ENCODE measurements around the gene TRAK1. TPM values are rescaled to one million over a fixed set of nuclear protein-coding genes. Genes with fewer than 3 reads are reported as not detected.

TRAK1 gene
- total RNA-seq, 1 experiment from 2014 or later = 41.0 TPM

GRCh38 chr3:42071904-42072812 lies 19.0 kb upstream of the TRAK1 start:
- ChIA-PET CTCF (interaction anchor here (0.9 to 1.7 kb wide), 7 partner anchors 9 to 119 kb away, joined by 3 to 9 read pairs (median 5); no protein-coding TSS in a partner anchor), POLR2A (interaction anchor here (0.6 to 1.0 kb wide), 4 partner anchors 19 to 152 kb away, joined by 3 to 8 read pairs (median 4); partner anchors contain the start of gene TRAK1)
- no peak for TF ChIP-seq CBFB (CRISPR knock-in tag; IDR thresholded peaks at IDR 0.05; ENCODE audit: low read depth)
- 0 out of 2 replicates have a peak, but pooled peaks have one; percentile 38 for TF ChIP-seq GTF2I (CRISPR knock-in tag; conservative IDR thresholded peaks at IDR 0.05)
- ATAC-seq = peak; percentile 88
- no peak overlapping the region for H3K4me3 Mint-ChIP-seq
- DNase-seq (ENCODE audit: low spot score) = no peak
- no peaks in the 10 kb centered on the region for H3K27me3 Mint-ChIP-seq (ENCODE audit: low read depth)
- peaks cover 6% of the 10 kb centered on the region; the same call in 1 of the 2 replicates for H3K36me3 Mint-ChIP-seq
- peaks cover 36% of the 10 kb centered on the region for H3K4me1 Mint-ChIP-seq
- peaks cover 6% of the 10 kb centered on the region for H3K9me3 Mint-ChIP-seq
- H3K27ac Mint-ChIP-seq = peak overlapping the region; percentile 85

GRCh38 chr3:42072831-42073301 lies 18.3 kb upstream of the TRAK1 start:
- ATAC-seq = no peak
- Mint-ChIP-seq H3K9me3 (peaks cover 8% of the 10 kb centered on the region), H3K4me1 (peaks cover 29% of the 10 kb centered on the region), H3K27ac (peak overlapping the region; percentile 85), H3K27me3 (ENCODE audit: low read depth) (no peaks in the 10 kb centered on the region), H3K36me3 (peaks cover 8% of the 10 kb centered on the region; the same call in 1 of the 2 replicates), H3K4me3 (no peak overlapping the region)
- DNase-seq (ENCODE audit: low spot score) = no peak
- CTCF ChIA-PET = interaction anchor here (1.1 to 1.7 kb wide), 6 partner anchors 9 to 118 kb away, joined by 3 to 9 read pairs (median 6); no protein-coding TSS in a partner anchor
- POLR2A ChIA-PET = interaction anchor here (0.6 kb wide), 2 partner anchors 47 to 58 kb away, joined by 3 to 5 read pairs; no protein-coding TSS in a partner anchor
- TF ChIP-seq NFYB (CRISPR knock-in tag; conservative IDR thresholded peaks at IDR 0.05; ENCODE audit: low read depth) (no peak), GABPB1 (CRISPR knock-in tag; IDR thresholded peaks at IDR 0.05) (no peak), CDX4 (CRISPR knock-in tag; IDR thresholded peaks at IDR 0.05; ENCODE audit: borderline replicate concordance) (no peak), NFE2L1 (CRISPR knock-in tag; IDR thresholded peaks at IDR 0.05) (no peak), JAZF1 (CRISPR knock-in tag; IDR thresholded peaks at IDR 0.05) (no peak), HMGXB4 (CRISPR knock-in tag; IDR thresholded peaks at IDR 0.05) (no peak), ELF4 (CRISPR knock-in tag; IDR thresholded peaks at IDR 0.05; ENCODE audit: low read depth) (no peak), ATF3 (CRISPR knock-in tag; conservative IDR thresholded peaks at IDR 0.05) (no peak), ZNF232 (CRISPR knock-in tag; IDR thresholded peaks at IDR 0.05) (no peak), FOXP1 (CRISPR knock-in tag; IDR thresholded peaks at IDR 0.05; ENCODE audit: borderline replicate concordance) (no peak), IRF2 (CRISPR knock-in tag; IDR thresholded peaks at IDR 0.05; ENCODE audit: borderline replicate concordance, low read depth) (no peak), EMX1 (CRISPR knock-in tag; IDR thresholded peaks at IDR 0.05) (no peak), ZNF138 (CRISPR knock-in tag; conservative IDR thresholded peaks at IDR 0.05) (no peak), E2F1 (CRISPR knock-in tag; IDR thresholded peaks at IDR 0.05) (no peak), AFF4 (CRISPR knock-in tag; IDR thresholded peaks at IDR 0.05; ENCODE audit: borderline replicate concordance) (no peak), MXD4 (CRISPR knock-in tag; IDR thresholded peaks at IDR 0.05; ENCODE audit: borderline replicate concordance) (no peak)
